Esophagus squamous epithelium (tissue), 5 donors: ENCODE measurements around the gene ZBTB33. TPM values are rescaled to one million over a fixed set of nuclear protein-coding genes. Genes with fewer than 3 reads are reported as not detected.

Source experiments
- DNase-seq: peaks from one replicate; lab custom pipeline; 2025; lab: John Stamatoyannopoulos, UW
- H3K27ac ChIP-seq, 4 donors: fragments of 200-600 bp; sonication (generic); one replicate each; pipeline ENCODE4 v1.5.1; 2016 to 2019; ENCODE audit warnings: mild to moderate bottlenecking in 1 of 4
- H3K27me3 ChIP-seq, 4 donors: fragments of 200-600 bp; sonication (generic); 1 replicate in 3 of 4; 2 replicates in 1 of 4; pipeline versions ENCODE4 v1.5.1 to v1.6.0; 2017 to 2021; ENCODE audit warnings: antibody characterized with exemption in 1 of 4
- H3K36me3 ChIP-seq, 3 donors: fragments of 200-600 bp; sonication (generic); one replicate each; pipeline ENCODE4 v1.5.1; 2016 to 2019
- H3K4me1 ChIP-seq, 3 donors: fragments of 200-600 bp; sonication (generic); one replicate each; pipeline ENCODE4 v1.5.1; 2017 to 2019
- H3K4me3 ChIP-seq, 4 donors: fragments of 200-600 bp; sonication (generic); 1 replicate in 3 of 4; 2 replicates in 1 of 4; pipeline ENCODE4 v1.5.1; 2016 to 2019; ENCODE audit warnings: mild to moderate bottlenecking in 2 of 4, moderate library complexity in 1 of 4
- H3K9me3 ChIP-seq, 3 donors: fragments of 200-600 bp; sonication (generic); one replicate each; pipeline ENCODE4 v1.5.1; 2016 to 2019
- CTCF ChIP-seq, 6 experiments: fragments of 450-650 bp in 4 of 6; fragments of 200-600 bp in 2 of 6; sonication (generic) in 2 of 6; IDR thresholded peaks; one replicate each; pipeline ENCODE4 v1.5.1; 2016 to 2019; ENCODE audit warnings: antibody characterized with exemption in 6 of 6, mild to moderate bottlenecking in 4 of 6, moderate library complexity in 4 of 6
- POLR2A ChIP-seq, 4 donors: fragments of 450-650 bp; IDR thresholded peaks; one replicate each; pipeline ENCODE4 v1.6.1; 2017; ENCODE audit warnings: antibody characterized with exemption in 4 of 4, mild to moderate bottlenecking in 4 of 4, moderate library complexity in 3 of 4
- WGBS, 2 donors: methylation state at CpG; one replicate each; pipeline ENCODE4 v1.1.5; 2018; 5-methylcytosine and 5-hydroxymethylcytosine counted together
- intact Hi-C: fragments of 100-400 bp; cut with DNase I; formaldehyde crosslinking; loops from one replicate; pipeline ENCODE4 v1.15.0; 2022
- total RNA-seq, 4 donors: library from RNA; depleted of rRNA; stranded (reverse); fragments of >200 nt; gene quantifications; one replicate each; pipeline ENCODE4 v1.1.0, GENCODE V29; 2016
- donor health status: DM: yes; HTN: yes; CAD: no.

ZBTB33 gene
- total RNA-seq, 4 donors from 2014 or later: 10.8 to 19.5 (median 15.6) TPM

- Histone ChIP-seq H3K27ac (no peak overlapping the region), H3K4me1 (peaks cover 0 to 11% (median 0%) of the 10 kb centered on the region in 3 donors), H3K4me3 (no peak overlapping the region), H3K36me3 (no peaks in the 10 kb centered on the region), H3K9me3 (no peaks in the 10 kb centered on the region), H3K27me3 (no peaks in the 10 kb centered on the region)
- peak; percentile 46 to 73 (median 66) for TF ChIP-seq CTCF (IDR thresholded peaks at IDR 0.05)
- TF ChIP-seq POLR2A (IDR thresholded peaks at IDR 0.05): no peak
- DNase-seq: no peak
- intact Hi-C loops: no loop called here
- WGBS, 2 donors: 25 to 27% methylated on average over 5 to 8 of the region's 8 CpGs
Measured at GRCh38 chrX:120213438-120214265, 37.0 kb upstream of the ZBTB33 start.

- intact Hi-C loops: no loop called here
- TF ChIP-seq POLR2A (IDR thresholded peaks at IDR 0.05) (no peak), CTCF (IDR thresholded peaks at IDR 0.05) (no peak)
- 40% methylated on average over 1 of the region's 8 CpGs; no CpG with 5 or more reads in 1 of the 2 donors for WGBS, 2 donors
- DNase-seq: no peak
- H3K9me3 ChIP-seq: no peaks in the 10 kb centered on the region
- no peaks in the 10 kb centered on the region for H3K36me3 ChIP-seq
- no peaks in the 10 kb centered on the region for H3K4me1 ChIP-seq
- no peak overlapping the region for H3K27ac ChIP-seq
- H3K4me3 ChIP-seq: no peak overlapping the region
- no peaks in the 10 kb centered on the region for H3K27me3 ChIP-seq
Measured at GRCh38 chrX:120223374-120223773, 27.2 kb upstream of the ZBTB33 start.

- H3K27me3 ChIP-seq: no peaks in the 10 kb centered on the region
- no peaks in the 10 kb centered on the region for H3K36me3 ChIP-seq
- DNase-seq: no peak
- WGBS, 2 donors: 65 to 89% methylated on average over 4 of the region's 4 CpGs
- intact Hi-C loops: no loop called here
- no peaks in the 10 kb centered on the region for H3K9me3 ChIP-seq
- H3K4me1 ChIP-seq: no peaks in the 10 kb centered on the region
- H3K4me3 ChIP-seq: no peak overlapping the region
- H3K27ac ChIP-seq: no peak overlapping the region
- no peak for TF ChIP-seq CTCF (IDR thresholded peaks at IDR 0.05)
- TF ChIP-seq POLR2A (IDR thresholded peaks at IDR 0.05): no peak
Measured at GRCh38 chrX:120224388-120224787, 26.2 kb upstream of the ZBTB33 start.

GRCh38 chrX:120228187-120228908, 22.3 kb upstream of the ZBTB33 start:
- TF ChIP-seq CTCF (IDR thresholded peaks at IDR 0.05) (no peak), POLR2A (IDR thresholded peaks at IDR 0.05) (no peak)
- intact Hi-C loops: no loop called here

GRCh38 chrX:120235284-120235683, 15.3 kb upstream of the ZBTB33 start:
- intact Hi-C loops: no loop called here
- no peaks in the 10 kb centered on the region for H3K4me1 ChIP-seq

More at GRCh38 chrX:120228187-120228908, 22.3 kb upstream of the ZBTB33 start:
- no peaks in the 10 kb centered on the region for H3K27me3 ChIP-seq
- H3K4me3 ChIP-seq: no peak overlapping the region
- 63 to 77% methylated on average over 3 to 9 of the region's 9 CpGs for WGBS, 2 donors
- no peaks in the 10 kb centered on the region for H3K36me3 ChIP-seq
- no peaks in the 10 kb centered on the region for H3K9me3 ChIP-seq
- H3K27ac ChIP-seq: no peak overlapping the region
- H3K4me1 ChIP-seq: no peaks in the 10 kb centered on the region
- no peak for DNase-seq

More at GRCh38 chrX:120235284-120235683, 15.3 kb upstream of the ZBTB33 start:
- Histone ChIP-seq H3K9me3 (no peaks in the 10 kb centered on the region), H3K36me3 (peaks cover 0 to 23% (median 0%) of the 10 kb centered on the region in 3 donors), H3K27ac (no peak overlapping the region), H3K4me3 (no peak overlapping the region), H3K27me3 (no peaks in the 10 kb centered on the region)
- TF ChIP-seq CTCF (IDR thresholded peaks at IDR 0.05): no peak
- TF ChIP-seq POLR2A (IDR thresholded peaks at IDR 0.05): no peak
- 74 to 82% methylated on average over 4 to 6 of the region's 6 CpGs for WGBS, 2 donors
- DNase-seq: no peak
